Right lobe of liver (tissue), 4 donors: Measurements from ENCODE around the gene RPL3.

ENCODE experiments used
- CTCF ChIP-seq, 4 donors: fragments of 200-600 bp in 3 of 4; fragments of 450-650 bp in 1 of 4; IDR thresholded peaks; one replicate each; pipeline versions ENCODE4 v1.5.1 to v1.8.0; 2016 to 2022; ENCODE audit warnings: antibody characterized with exemption in 4 of 4, mild to moderate bottlenecking in 2 of 4
- POLR2A ChIP-seq: fragments of 450-650 bp; IDR thresholded peaks from one replicate; pipeline ENCODE4 v1.6.1; 2017; ENCODE audit warnings: antibody characterized with exemption, mild to moderate bottlenecking
- donor health status: DM: no; HTN: no; CAD: no.
- donor health status: DM: no; HTN: no; CAD: no.
- donor health status: DM: no; HTN: yes; CAD: no.

GRCh38 chr22:39312410-39312809, 7.0 kb downstream of the RPL3 start:
- TF ChIP-seq CTCF (IDR thresholded peaks at IDR 0.05) (no peak), POLR2A (no peak)
